HuH-7.5 (cell line): ENCODE results near the gene SLC12A7.
A peak's percentile ranks its signal among the peaks of the same experiment; 100 is the strongest.
"Not testable (repeated sequence)": the region's sequence is repeated elsewhere in the genome, so short reads cannot be mapped to it uniquely, and the experiment has no call there.

Experiments
- DNase-seq: peaks from one replicate; pipeline ENCODE4 v3.0.0; 2011; ENCODE audit warnings: low spot score

The SLC12A7 gene

GRCh38 chr5:1111727-1112289 is at the start of gene SLC12A7:
Gene SLC12A7, minus strand, starts transcription at chr5:1112063. Its CDS starts 72 bp downstream, at chr5:1111991.
- peak; percentile 87 for DNase-seq

DNA sequence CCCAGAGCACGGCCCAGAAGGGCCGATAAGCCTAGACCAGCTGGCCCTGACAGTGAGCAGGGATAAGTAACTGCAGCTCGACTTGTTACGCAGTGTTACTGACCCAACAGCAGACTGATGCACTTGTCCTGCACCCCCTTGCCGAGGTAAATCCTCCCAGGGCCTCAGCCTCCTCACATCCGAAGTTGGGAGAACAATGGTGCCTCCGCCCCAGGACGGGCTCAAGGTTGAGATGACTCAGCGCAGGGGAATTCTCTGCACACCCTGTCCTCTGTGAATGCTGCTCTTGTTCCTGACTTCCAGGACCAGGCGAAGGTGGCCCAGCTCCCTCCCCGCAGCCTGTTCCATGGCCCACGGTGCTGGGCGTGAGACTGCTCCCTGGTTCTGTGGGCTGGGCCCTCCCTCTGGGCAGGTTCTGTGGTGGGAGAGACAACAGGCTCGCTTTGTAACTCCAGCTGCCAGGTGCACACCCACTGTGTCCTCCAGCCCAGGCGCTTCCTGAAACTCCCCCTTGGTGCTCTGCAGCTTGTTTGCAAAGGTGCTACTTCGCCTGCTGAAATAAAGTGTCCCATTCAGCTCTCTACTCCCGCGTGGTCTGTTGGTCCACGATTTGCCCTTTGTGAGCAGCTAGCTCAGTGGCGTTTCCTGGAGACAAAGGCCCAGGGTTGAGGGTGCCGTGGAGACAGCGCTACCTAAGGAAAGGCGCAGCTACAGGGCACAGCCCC is 49.4 kb upstream of the SLC12A7 start:
- DNase-seq: peak; percentile 47

DNA sequence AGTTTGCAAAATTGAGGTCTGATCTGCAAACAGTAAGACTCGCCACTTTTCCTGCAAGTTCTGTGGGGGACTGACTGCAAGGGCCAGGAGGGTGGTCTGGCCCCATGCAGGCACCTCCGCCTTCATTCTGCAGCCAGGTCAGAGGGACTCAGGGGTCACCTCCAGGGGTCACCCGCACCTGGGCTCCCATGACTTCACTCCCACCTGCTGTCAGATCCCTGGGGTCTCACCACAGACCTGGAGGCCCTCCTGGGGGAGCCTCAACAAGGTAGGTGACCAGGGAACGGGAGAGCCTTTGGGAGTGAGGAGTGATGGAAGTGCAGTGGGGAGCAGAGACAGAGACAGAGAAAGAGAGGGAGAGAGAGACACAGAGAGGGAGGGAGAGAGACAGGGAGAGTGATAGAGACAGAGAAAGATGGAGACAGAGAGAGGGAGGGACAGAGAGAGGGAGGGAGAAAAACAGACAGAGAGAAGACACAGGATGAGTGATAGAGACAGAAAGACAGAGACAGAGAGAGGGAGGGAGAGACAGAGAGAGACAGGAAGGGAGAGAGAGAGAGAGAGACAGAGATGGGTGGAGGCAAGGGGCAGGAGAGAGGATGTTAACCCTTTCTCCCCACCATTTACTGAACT is 48.0 kb upstream of the SLC12A7 start:
- DNase-seq: no peak

DNA sequence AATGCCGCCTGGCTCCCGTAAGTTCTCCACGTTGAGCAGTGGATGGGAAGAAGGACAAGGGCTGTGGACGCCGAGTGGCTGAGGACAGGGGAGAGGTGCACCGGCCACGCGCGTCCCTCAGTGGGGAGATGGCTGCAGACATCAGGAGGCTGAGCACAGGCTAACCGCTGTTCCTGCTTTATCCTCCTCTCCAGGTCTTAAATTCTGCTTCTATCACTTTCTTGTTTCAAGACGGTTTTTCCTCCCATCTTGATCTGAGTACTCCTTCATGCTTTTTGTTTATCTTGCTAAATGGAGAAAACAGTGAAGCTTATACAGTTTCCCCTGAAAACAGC is 47.4 kb upstream of the SLC12A7 start:
- no peak for DNase-seq

GRCh38 chr5:1158647-1159340 is 46.9 kb upstream of the SLC12A7 start:
- DNase-seq: no peak

- not testable (repeated sequence) for DNase-seq
Observed at GRCh38 chr5:1157461-1157986, 45.7 kb upstream of the SLC12A7 start.

- no peak for DNase-seq
Observed at GRCh38 chr5:1156754-1157460, 45.0 kb upstream of the SLC12A7 start.

- DNase-seq: no peak
Observed at GRCh38 chr5:1156033-1156753, 44.3 kb upstream of the SLC12A7 start.

DNA sequence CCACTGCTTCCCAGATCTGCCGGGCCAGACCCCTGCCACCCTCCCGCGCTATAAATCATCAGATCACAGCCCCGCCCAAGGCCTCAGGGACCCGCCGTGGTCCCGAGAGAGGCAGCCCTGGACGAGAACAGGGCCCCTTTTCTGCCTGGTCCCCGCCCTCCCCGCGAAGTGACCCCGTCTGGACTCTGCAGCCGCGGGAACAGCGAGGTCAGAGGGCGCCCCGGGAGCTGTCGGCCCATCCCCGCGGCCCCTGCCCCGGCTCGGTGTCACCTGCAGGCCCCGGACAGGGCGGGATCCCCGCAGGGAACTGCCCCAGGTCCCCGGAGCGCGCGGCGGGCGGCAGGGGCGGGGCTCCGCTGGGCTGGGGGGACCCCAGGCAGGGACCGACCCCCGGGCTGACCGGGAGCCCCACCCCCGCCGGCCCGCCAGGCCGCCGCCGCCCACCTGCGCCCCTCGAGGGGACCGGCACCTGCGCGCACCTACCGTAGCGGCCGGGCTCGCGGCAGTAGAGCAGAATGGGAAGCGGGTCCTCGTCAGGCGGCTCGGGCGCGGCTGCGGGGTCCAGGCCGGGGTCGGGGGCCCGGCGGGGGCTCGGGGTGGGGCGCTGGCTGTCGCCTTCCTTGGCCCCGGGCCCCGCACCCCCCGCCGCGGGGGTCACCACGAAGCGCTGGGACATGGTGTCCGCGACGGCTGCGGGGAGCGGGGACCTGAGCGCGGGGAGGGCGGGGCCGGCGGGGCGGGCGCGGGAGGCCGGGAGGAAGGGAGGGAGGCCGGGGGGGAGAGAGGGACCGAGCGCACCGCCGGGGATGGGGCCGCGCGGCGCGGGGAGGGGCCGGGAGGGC is 43.5 kb upstream of the SLC12A7 start:
- DNase-seq: no peak

DNA sequence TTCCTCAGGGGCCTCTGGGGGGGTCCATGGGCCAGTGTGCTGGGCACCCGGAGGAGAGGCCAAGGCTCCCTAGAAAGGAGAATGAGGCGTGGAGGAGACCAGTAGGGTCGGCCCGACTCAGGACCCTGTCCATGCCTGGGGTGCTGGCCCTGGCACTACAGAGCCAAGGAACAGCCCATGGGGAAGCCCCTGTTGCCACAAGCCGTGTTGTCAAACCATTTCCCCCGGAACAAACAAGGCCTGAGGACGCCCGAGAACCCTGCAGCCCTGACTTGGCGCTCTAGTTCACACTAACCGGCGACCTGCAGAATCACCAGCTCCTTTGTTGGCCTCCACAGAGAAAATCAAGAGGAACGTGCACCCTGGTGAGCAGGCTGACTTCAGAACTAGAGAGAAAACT is 41.6 kb upstream of the SLC12A7 start:
- no peak for DNase-seq

DNA sequence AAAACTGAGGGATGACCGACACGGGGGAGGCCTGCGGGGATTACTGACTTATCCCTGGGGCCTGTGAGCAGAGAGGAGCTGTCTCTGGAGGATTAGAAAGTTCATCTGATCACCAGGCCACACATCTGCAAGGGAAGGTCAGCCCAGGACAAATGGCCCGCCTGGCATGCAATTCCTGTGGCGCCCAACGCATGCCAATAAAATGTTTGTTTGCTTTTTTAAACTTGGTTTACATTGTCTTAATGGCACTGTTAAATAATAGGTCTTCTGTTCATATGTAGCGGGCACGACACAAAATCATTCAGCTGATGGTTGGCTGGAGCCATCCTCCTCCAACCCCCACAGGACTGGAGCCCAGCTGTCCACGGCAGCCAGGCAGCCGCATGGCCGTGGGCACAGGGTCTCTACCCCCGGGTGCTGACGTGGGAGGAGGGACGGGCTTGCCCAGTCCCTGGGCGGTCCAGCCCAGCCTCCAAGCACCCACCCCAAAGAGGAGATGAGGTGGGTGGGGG is 41.0 kb upstream of the SLC12A7 start:
- DNase-seq: no peak

DNA sequence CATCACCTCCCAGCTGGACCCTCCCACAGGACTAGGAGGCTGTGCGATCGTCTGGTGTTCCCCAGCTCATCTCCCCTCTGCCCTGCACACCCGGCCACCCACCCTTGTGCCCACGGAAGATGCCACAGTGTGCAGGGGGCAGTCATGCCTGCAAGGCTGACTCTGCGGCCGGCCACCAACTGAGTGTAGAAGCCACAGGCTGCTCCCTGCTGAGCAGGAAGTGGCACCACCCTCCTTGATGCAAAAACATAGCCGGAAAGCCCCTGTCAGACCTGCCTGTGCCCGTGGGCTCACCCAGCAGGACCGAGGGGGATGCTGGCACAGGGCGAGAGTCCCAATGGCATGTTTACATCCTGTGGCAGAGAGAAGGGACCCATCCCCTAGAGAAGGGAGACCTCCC is 40.3 kb upstream of the SLC12A7 start:
- no peak for DNase-seq

DNA sequence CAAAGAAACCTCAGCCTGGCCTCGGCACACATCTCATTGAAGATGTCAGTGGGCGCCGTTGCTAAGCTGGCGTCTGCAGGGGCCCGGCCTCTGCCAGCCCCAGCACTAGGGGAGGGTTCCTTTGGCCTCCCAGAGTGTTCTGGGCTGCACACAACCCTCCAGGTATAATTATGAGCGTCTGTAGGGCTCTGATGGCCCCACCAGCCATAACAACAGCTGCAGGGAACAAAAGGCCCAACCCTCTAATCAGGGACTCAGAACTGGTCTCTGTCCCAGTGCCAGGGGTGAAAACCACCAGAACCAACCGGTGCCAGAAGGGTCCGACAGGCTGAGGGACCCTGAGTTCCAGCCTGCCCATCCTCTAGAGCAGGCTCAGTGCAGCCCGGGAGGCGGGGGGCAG is 39.5 kb upstream of the SLC12A7 start:
- no peak for DNase-seq

DNA sequence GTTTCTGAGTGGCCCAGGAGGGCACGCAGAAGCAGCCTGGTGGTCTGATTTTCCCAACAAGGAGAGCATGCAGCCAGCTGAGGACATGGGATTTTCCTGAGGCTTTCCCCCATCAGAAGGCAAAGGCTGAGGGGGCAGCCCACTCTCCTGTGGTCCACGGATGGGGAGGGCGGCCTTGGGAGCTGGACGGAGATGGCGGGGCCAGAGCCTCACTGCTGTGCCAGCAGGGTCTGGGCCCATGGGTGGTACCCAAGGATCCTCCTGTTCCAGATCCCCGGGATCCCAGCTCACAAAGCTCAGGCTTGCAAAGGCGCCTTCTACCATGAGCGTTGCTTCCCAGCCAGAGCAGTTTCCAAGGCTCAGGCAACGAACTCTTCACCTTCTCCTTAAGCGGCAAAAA is 39.0 kb upstream of the SLC12A7 start:
- DNase-seq: no peak

GRCh38 chr5:1144638-1145396 is 33.0 kb upstream of the SLC12A7 start:
- no peak for DNase-seq

GRCh38 chr5:1144089-1144488 is 32.2 kb upstream of the SLC12A7 start:
- DNase-seq: no peak

DNA sequence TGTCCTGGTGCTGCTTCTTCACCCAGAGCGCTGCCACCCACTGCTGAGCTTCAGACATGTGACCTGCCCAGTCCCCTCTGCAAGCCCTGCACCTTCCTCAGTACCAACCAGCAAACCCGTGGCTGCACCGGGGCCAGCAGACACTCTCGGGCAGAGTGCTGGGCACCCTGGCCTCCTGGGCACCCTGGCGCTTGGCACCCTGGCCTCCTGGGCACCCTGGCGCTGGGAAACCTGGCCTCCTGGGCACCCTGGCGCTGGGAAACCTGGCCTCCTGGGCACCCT is 31.7 kb upstream of the SLC12A7 start:
- no peak for DNase-seq

GRCh38 chr5:1142886-1143669 is 31.2 kb upstream of the SLC12A7 start:
- no peak for DNase-seq

- no peak for DNase-seq
Observed at GRCh38 chr5:1141834-1142233, 30.0 kb upstream of the SLC12A7 start.
